Progenitor cell of endocrine pancreas (in vitro differentiated cells): Measurements from ENCODE around the gene DTX4. TPM values are rescaled to one million over a fixed set of nuclear protein-coding genes. Genes with fewer than 3 reads are reported as not detected.

Experiments used
- DNase-seq: peaks from one replicate; pipeline ENCODE4 v3.0.0; 2021; ENCODE audit warnings: low spot score; ENCODE audit not compliant: unreplicated experiment
- H3K27ac Mint-ChIP-seq: 2 replicates; pipeline ENCODE4 v1.8.0; 2021; ENCODE audit warnings: mild to moderate bottlenecking, moderate library complexity, mixed read lengths
- H3K27me3 Mint-ChIP-seq: 2 replicates; pipeline ENCODE4 v1.8.0; 2021; ENCODE audit warnings: mixed read lengths
- H3K36me3 Mint-ChIP-seq: 2 replicates; pipeline ENCODE4 v1.8.0; 2022; ENCODE audit warnings: mixed read lengths; ENCODE audit not compliant: insufficient read depth
- H3K4me1 Mint-ChIP-seq: 2 replicates; pipeline ENCODE4 v1.8.0; 2021; ENCODE audit warnings: low read depth, mixed read lengths
- H3K4me3 Mint-ChIP-seq: 2 replicates; pipeline ENCODE4 v1.8.0; 2021; ENCODE audit warnings: low read depth, mild to moderate bottlenecking, moderate library complexity, mixed read lengths
- H3K9me3 Mint-ChIP-seq: 2 replicates; pipeline ENCODE4 v1.8.0; 2021; ENCODE audit warnings: low read depth, mixed read lengths
- total RNA-seq: library from RNA; stranded (reverse); gene quantifications from 2 replicates; pipeline ENCODE4 v1.2.1, GENCODE V29; 2021
- TF ChIP-seq, protein P1 (sequence below): fragments of 200-600 bp; sonication (generic); IDR thresholded peaks from one replicate; pipeline ENCODE4 v1.5.0; 2021; ENCODE audit warnings: antibody characterized with exemption, mild to moderate bottlenecking; ENCODE audit not compliant: unreplicated experiment

Gene DTX4
- total RNA-seq, 1 donor from 2014 or later = 61.6 TPM

GRCh38 chr11:59197991-59198390 is 26.1 kb downstream of the DTX4 start:
- H3K4me1 Mint-ChIP-seq = no peaks in the 10 kb centered on the region
- TF ChIP-seq, protein P1, sequence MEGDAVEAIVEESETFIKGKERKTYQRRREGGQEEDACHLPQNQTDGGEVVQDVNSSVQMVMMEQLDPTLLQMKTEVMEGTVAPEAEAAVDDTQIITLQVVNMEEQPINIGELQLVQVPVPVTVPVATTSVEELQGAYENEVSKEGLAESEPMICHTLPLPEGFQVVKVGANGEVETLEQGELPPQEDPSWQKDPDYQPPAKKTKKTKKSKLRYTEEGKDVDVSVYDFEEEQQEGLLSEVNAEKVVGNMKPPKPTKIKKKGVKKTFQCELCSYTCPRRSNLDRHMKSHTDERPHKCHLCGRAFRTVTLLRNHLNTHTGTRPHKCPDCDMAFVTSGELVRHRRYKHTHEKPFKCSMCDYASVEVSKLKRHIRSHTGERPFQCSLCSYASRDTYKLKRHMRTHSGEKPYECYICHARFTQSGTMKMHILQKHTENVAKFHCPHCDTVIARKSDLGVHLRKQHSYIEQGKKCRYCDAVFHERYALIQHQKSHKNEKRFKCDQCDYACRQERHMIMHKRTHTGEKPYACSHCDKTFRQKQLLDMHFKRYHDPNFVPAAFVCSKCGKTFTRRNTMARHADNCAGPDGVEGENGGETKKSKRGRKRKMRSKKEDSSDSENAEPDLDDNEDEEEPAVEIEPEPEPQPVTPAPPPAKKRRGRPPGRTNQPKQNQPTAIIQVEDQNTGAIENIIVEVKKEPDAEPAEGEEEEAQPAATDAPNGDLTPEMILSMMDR = no peak
- H3K27ac Mint-ChIP-seq = no peak overlapping the region
- H3K36me3 Mint-ChIP-seq = peaks cover 51% of the 10 kb centered on the region
- H3K9me3 Mint-ChIP-seq = no peaks in the 10 kb centered on the region
- no peaks in the 10 kb centered on the region for H3K27me3 Mint-ChIP-seq
- no peak for DNase-seq
- no peak overlapping the region for H3K4me3 Mint-ChIP-seq

- Mint-ChIP-seq H3K27ac (peak overlapping the region; percentile 7), H3K4me3 (no peak overlapping the region), H3K9me3 (no peaks in the 10 kb centered on the region), H3K36me3 (peaks cover 46% of the 10 kb centered on the region), H3K4me1 (no peaks in the 10 kb centered on the region), H3K27me3 (no peaks in the 10 kb centered on the region)
- TF ChIP-seq, protein P1 = no peak
- no peak for DNase-seq
Observed at GRCh38 chr11:59198726-59199125, 26.8 kb downstream of the DTX4 start.

- DNase-seq = no peak
- Mint-ChIP-seq H3K27me3 (no peaks in the 10 kb centered on the region), H3K27ac (peak overlapping the region; percentile 25), H3K9me3 (no peaks in the 10 kb centered on the region), H3K36me3 (peaks cover 44% of the 10 kb centered on the region), H3K4me3 (no peak overlapping the region), H3K4me1 (no peaks in the 10 kb centered on the region)
- TF ChIP-seq, protein P1 = no peak
Observed at GRCh38 chr11:59199546-59200422, 27.9 kb downstream of the DTX4 start.

- no peak for DNase-seq
- Mint-ChIP-seq H3K9me3 (no peaks in the 10 kb centered on the region), H3K27ac (no peak overlapping the region), H3K36me3 (peaks cover 38% of the 10 kb centered on the region), H3K4me3 (no peak overlapping the region), H3K4me1 (no peaks in the 10 kb centered on the region), H3K27me3 (no peaks in the 10 kb centered on the region)
- TF ChIP-seq, protein P1 = no peak
Observed at GRCh38 chr11:59200423-59200746, 28.5 kb downstream of the DTX4 start.

- no peaks in the 10 kb centered on the region for H3K9me3 Mint-ChIP-seq
- H3K36me3 Mint-ChIP-seq = peaks cover 30% of the 10 kb centered on the region
- no peak overlapping the region for H3K4me3 Mint-ChIP-seq
- no peaks in the 10 kb centered on the region for H3K4me1 Mint-ChIP-seq
- peak overlapping the region; percentile 45 for H3K27ac Mint-ChIP-seq
- TF ChIP-seq, protein P1 = peak; percentile 40
- DNase-seq = no peak
- H3K27me3 Mint-ChIP-seq = no peaks in the 10 kb centered on the region
Observed at GRCh38 chr11:59201353-59201752, 29.4 kb downstream of the DTX4 start.
